IPS-NIHi7 (cell line): ENCODE measurements around the gene ECSIT.
"Not testable (repeated sequence)": the region's sequence is repeated elsewhere in the genome, so short reads cannot be mapped to it uniquely, and the experiment has no call there.

Experiments used
- DNase-seq: peaks from one replicate; pipeline ENCODE4 v3.0.0; 2012; ENCODE audit warnings: mixed read lengths; ENCODE audit errors: extremely low spot score

Gene ECSIT

GRCh38 chr19:11528551-11529341 is at the start of gene ECSIT:
TSS of gene ECSIT (minus strand) at chr19:11529134. CDS start at chr19:11519170, 9,964 bp downstream.
- peak; percentile 97 for DNase-seq

- no peak for DNase-seq
Observed at GRCh38 chr19:11577451-11578257, 48.7 kb upstream of the ECSIT start, which contains the start of gene ACP5. TSS of gene ACP5 (minus strand) at chr19:11577645. CDS start at chr19:11577317, 328 bp downstream.

- no peak for DNase-seq
Observed at GRCh38 chr19:11576227-11576626, 47.3 kb upstream of the ECSIT start.

- no peak for DNase-seq
Observed at GRCh38 chr19:11574689-11575088, 45.8 kb upstream of the ECSIT start.

- DNase-seq, result not testable (repeated sequence)
Observed at GRCh38 chr19:11573763-11574162, 44.8 kb upstream of the ECSIT start.

- not testable (repeated sequence) for DNase-seq
Observed at GRCh38 chr19:11573354-11573753, 44.4 kb upstream of the ECSIT start.

- DNase-seq, result no peak
Observed at GRCh38 chr19:11570039-11570462, 41.1 kb upstream of the ECSIT start.

- DNase-seq, result no peak
Observed at GRCh38 chr19:11566164-11566563, 37.2 kb upstream of the ECSIT start.

GRCh38 chr19:11565649-11565980 is 36.7 kb upstream of the ECSIT start:
- DNase-seq, result not testable (repeated sequence)

GRCh38 chr19:11564082-11564807 is 35.3 kb upstream of the ECSIT start:
- DNase-seq, result not testable (repeated sequence)

GRCh38 chr19:11563532-11563931 is 34.6 kb upstream of the ECSIT start:
- DNase-seq, result no peak

GRCh38 chr19:11560404-11561051 is 31.6 kb upstream of the ECSIT start:
- peak; percentile 81 for DNase-seq

GRCh38 chr19:11558881-11559828 is 30.2 kb upstream of the ECSIT start, which contains the start of gene ELOF1:
TSS of gene ELOF1 (minus strand) at chr19:11559230. CDS start at chr19:11554347, 4,883 bp downstream.
- DNase-seq, result peak; percentile 99

GRCh38 chr19:11556634-11557420 is 27.9 kb upstream of the ECSIT start:
- DNase-seq, result no peak

- DNase-seq, result no peak
Observed at GRCh38 chr19:11555246-11555645, 26.3 kb upstream of the ECSIT start.

- DNase-seq, result no peak
Observed at GRCh38 chr19:11554160-11554559, 25.2 kb upstream of the ECSIT start.

GRCh38 chr19:11552666-11553372 is 23.9 kb upstream of the ECSIT start:
- DNase-seq, result no peak

GRCh38 chr19:11551603-11552235 is 22.8 kb upstream of the ECSIT start:
- peak; percentile 74 for DNase-seq
